ENCODE measurements around the gene ADD2. TPM values are rescaled to one million over a fixed set of nuclear protein-coding genes. Genes with fewer than 3 reads are reported as not detected.

Gene ADD2
- total RNA-seq, 1 donor from 2014 or later: 3.4 TPM

GRCh38 chr2:70705160-70705850 lies 62.7 kb downstream of the ADD2 start:
- intact Hi-C loops (cut with micrococcal nuclease): no loop called here

GRCh38 chr2:70703900-70704549 lies 64.0 kb downstream of the ADD2 start:
- intact Hi-C loops (cut with micrococcal nuclease): no loop called here

- intact Hi-C loops (cut with micrococcal nuclease): no loop called here
Observed at GRCh38 chr2:70702711-70703395, 65.1 kb downstream of the ADD2 start.

- intact Hi-C loops (cut with micrococcal nuclease): no loop called here
Observed at GRCh38 chr2:70698847-70699246, 69.2 kb downstream of the ADD2 start.

- intact Hi-C loops (cut with micrococcal nuclease): no loop called here
Observed at GRCh38 chr2:70697603-70698383, 70.2 kb downstream of the ADD2 start.

- intact Hi-C loops (cut with micrococcal nuclease): no loop called here
Observed at GRCh38 chr2:70696142-70696541, 71.9 kb downstream of the ADD2 start.

GRCh38 chr2:70692256-70692655 lies 75.7 kb downstream of the ADD2 start:
- intact Hi-C loops (cut with micrococcal nuclease): no loop called here

- intact Hi-C loops (cut with micrococcal nuclease): no loop called here
Observed at GRCh38 chr2:70691497-70692140, 76.4 kb downstream of the ADD2 start.

GRCh38 chr2:70690846-70691245 lies 77.2 kb downstream of the ADD2 start:
- intact Hi-C loops (cut with micrococcal nuclease): no loop called here

- intact Hi-C loops (cut with micrococcal nuclease): no loop called here
Observed at GRCh38 chr2:70688427-70688826, 79.6 kb downstream of the ADD2 start.

GRCh38 chr2:70687461-70687795 lies 80.6 kb downstream of the ADD2 start:
- intact Hi-C loops (cut with micrococcal nuclease): no loop called here

- intact Hi-C loops (cut with micrococcal nuclease): no loop called here
Observed at GRCh38 chr2:70686577-70687460, 81.2 kb downstream of the ADD2 start.

- intact Hi-C loops (cut with micrococcal nuclease): no loop called here
Observed at GRCh38 chr2:70685771-70686171, 82.2 kb downstream of the ADD2 start.

GRCh38 chr2:70684846-70685622 lies 83.0 kb downstream of the ADD2 start:
- intact Hi-C loops (cut with micrococcal nuclease): no loop called here

GRCh38 chr2:70683455-70683854 lies 84.5 kb downstream of the ADD2 start:
- intact Hi-C loops (cut with micrococcal nuclease): no loop called here

GRCh38 chr2:70680735-70681134 lies 87.3 kb downstream of the ADD2 start:
- intact Hi-C loops (cut with micrococcal nuclease): no loop called here

- intact Hi-C loops (cut with micrococcal nuclease): no loop called here
Observed at GRCh38 chr2:70679259-70679658, 88.7 kb downstream of the ADD2 start.

GRCh38 chr2:70678576-70679143 lies 89.3 kb downstream of the ADD2 start:
- intact Hi-C loops (cut with micrococcal nuclease): no loop called here

GRCh38 chr2:70676301-70677035 lies 91.5 kb downstream of the ADD2 start:
- intact Hi-C loops (cut with micrococcal nuclease): no loop called here
